Measurements from ENCODE around the gene ACTN1.
A peak's percentile ranks its signal among the peaks of the same experiment; 100 is the strongest.

The ACTN1 gene

DNA sequence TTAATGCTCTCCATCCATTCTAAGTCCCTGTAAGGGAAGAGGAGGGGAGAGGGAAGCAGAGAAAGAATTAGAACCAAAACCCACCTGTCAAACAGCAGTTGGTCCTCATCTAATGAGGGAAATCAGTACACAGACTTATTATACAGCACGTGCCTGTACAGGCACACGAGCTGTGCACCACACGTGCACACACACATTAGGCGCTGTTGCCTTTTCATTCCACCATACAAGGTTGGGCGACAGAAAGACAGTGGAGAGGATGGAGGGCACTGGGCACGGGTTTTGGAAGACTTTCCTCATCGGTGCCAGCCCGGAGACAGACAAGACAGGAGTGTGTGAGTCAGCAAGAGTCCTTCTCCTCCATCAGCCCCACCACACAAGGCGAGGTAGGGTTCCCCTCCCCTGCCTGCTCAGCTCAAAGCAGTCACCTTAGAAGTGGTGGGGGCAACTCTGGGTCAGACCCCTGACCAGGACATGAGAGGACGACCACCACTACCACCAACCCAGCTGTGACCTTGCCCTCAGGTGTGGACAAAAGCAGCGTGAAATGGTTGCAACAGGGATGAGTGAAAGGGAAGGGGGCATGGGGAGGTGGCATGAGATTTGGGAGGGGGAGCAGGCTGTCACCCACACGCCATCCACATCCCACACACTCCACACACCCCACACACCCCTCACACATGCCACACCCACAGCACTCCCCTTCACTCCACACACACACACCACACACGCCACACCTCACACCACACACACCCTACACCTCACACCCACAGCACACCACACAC lies 80.7 kb downstream of the ACTN1 start:
- Histone ChIP-seq H3K27me3 (ENCODE audit: insufficient read depth, poor library complexity, severe bottlenecking) (no peaks in the 10 kb centered on the region), H3K9me3 (ENCODE audit: severe bottlenecking) (no peaks in the 10 kb centered on the region), H3K36me3 (ENCODE audit: low read depth) (peaks cover 100% of the 10 kb centered on the region), H3K27ac (ENCODE audit: poor library complexity, severe bottlenecking) (no peak overlapping the region), H3K4me1 (ENCODE audit: insufficient read depth, poor library complexity, severe bottlenecking) (no peaks in the 10 kb centered on the region), H3K4me3 (ENCODE audit: severe bottlenecking) (no peak overlapping the region)
- TF ChIP-seq, protein P1, sequence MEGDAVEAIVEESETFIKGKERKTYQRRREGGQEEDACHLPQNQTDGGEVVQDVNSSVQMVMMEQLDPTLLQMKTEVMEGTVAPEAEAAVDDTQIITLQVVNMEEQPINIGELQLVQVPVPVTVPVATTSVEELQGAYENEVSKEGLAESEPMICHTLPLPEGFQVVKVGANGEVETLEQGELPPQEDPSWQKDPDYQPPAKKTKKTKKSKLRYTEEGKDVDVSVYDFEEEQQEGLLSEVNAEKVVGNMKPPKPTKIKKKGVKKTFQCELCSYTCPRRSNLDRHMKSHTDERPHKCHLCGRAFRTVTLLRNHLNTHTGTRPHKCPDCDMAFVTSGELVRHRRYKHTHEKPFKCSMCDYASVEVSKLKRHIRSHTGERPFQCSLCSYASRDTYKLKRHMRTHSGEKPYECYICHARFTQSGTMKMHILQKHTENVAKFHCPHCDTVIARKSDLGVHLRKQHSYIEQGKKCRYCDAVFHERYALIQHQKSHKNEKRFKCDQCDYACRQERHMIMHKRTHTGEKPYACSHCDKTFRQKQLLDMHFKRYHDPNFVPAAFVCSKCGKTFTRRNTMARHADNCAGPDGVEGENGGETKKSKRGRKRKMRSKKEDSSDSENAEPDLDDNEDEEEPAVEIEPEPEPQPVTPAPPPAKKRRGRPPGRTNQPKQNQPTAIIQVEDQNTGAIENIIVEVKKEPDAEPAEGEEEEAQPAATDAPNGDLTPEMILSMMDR (IDR thresholded peaks at IDR 0.05; ENCODE audit: poor library complexity, severe bottlenecking), result no peak
- ATAC-seq (ENCODE audit: low read depth) (peak; percentile 18), DNase-seq (ENCODE audit: low spot score) (no peak)

DNA sequence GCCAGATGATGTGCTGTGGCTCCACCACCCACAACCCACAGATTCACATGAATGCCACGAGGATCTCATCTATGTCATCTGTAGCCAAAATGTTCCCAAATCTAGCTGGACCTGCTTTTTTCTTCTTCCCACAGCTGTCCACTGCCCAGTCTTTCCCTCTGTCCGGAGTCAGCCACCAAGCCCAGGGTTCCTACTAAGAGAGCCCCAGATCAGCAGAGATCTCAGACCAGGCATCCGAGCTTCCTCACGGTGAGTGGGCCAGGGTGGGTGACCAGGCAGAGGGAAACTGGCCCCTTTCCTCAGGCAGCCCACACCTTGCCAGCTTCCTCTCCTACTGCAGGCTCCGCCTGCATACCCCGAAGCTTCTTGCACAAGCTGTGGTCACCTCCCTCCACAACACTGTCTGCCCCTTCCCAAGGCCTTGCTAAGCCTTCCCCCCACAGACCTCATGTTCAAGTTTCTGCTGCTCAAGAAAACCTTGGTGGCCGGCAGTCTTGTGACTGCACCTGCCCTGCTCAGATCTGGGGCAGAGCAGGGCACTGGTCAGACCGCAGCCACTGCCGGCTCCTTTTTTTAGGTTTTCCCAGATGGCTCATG lies 81.4 kb downstream of the ACTN1 start:
- ATAC-seq (ENCODE audit: low read depth), result no peak
- no peak overlapping the region for H3K27ac ChIP-seq (ENCODE audit: poor library complexity, severe bottlenecking)

DNA sequence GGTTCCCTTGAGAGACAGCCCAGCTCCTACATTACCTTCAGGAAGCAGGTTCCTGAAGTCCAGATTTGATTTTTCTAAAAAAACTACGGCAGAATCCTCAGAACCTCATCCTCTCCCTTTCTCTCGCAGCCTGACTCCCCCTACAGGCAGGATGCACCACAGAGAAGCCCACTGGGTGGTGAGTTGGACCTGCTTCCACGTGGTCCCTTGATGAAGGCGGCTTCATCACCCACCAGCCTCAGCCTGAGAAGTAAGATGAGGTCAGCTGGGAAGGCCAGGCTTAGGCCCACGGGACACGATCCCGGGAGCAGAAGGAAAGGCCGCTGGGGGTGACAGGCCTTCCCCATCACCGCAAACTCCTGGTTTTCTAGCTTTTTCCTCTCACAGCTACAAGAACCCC lies 83.0 kb downstream of the ACTN1 start:
- H3K36me3 ChIP-seq (ENCODE audit: low read depth), result peaks cover 100% of the 10 kb centered on the region
- TF ChIP-seq, protein P1 (IDR thresholded peaks at IDR 0.05; ENCODE audit: poor library complexity, severe bottlenecking), result peak; percentile 2
- H3K27ac ChIP-seq (ENCODE audit: poor library complexity, severe bottlenecking), result no peak overlapping the region
- H3K4me3 ChIP-seq (ENCODE audit: severe bottlenecking), result no peak overlapping the region
- H3K9me3 ChIP-seq (ENCODE audit: severe bottlenecking), result no peaks in the 10 kb centered on the region
- no peaks in the 10 kb centered on the region for H3K4me1 ChIP-seq (ENCODE audit: insufficient read depth, poor library complexity, severe bottlenecking)
- ATAC-seq (ENCODE audit: low read depth) (no peak), DNase-seq (ENCODE audit: low spot score) (no peak)
- no peaks in the 10 kb centered on the region for H3K27me3 ChIP-seq (ENCODE audit: insufficient read depth, poor library complexity, severe bottlenecking)

More for the DNA sequence above, 81.4 kb downstream of the ACTN1 start:
- H3K27me3 ChIP-seq (ENCODE audit: insufficient read depth, poor library complexity, severe bottlenecking), result no peaks in the 10 kb centered on the region
- no peaks in the 10 kb centered on the region for H3K9me3 ChIP-seq (ENCODE audit: severe bottlenecking)
- peaks cover 100% of the 10 kb centered on the region for H3K36me3 ChIP-seq (ENCODE audit: low read depth)
- no peaks in the 10 kb centered on the region for H3K4me1 ChIP-seq (ENCODE audit: insufficient read depth, poor library complexity, severe bottlenecking)
- TF ChIP-seq, protein P1 (IDR thresholded peaks at IDR 0.05; ENCODE audit: poor library complexity, severe bottlenecking), result no peak
- H3K4me3 ChIP-seq (ENCODE audit: severe bottlenecking), result no peak overlapping the region
- no peak for DNase-seq (ENCODE audit: low spot score)

DNA sequence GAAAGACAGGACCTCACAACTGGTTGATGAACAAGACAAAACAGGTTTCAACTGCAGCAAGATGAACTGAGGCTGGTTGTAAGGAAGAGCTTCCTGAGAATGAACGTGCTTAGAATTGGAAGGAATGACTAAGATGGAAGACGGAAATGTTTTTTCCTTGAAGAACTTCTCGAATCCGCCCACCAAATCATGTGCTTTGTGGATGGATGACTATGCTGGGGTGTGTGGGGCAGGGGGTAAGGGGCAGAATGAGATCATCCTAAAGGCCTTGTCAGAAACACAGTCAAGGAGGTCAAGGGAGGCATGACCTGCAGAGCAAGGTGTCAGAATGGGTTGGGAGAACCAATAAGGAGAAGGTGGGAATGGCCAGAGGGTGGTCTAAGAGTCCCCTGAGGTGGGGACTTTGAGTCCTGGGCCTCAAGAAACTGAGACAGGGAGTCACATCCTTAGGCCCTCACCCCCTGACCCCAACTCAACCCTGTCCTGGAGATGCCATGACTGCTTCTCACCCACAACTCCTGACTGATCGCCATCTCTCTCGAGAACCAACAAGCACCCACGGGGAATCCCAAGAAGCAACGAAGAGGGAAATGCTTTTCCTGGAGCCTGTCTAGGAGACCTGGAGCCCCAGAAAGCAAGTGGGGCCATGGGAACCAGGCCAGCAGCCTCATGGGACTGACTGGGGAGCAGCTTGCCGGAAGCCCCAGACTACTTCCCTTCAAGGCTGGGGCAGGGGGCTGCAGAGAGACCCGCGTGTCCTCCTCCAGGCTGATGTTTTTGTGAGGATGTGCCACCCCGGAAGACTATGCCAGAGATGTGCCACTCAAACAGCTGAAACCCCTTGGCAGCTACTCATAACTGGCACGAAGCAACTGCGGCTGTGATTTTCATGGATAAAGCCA lies 84.0 kb downstream of the ACTN1 start:
- no peaks in the 10 kb centered on the region for H3K27me3 ChIP-seq (ENCODE audit: insufficient read depth, poor library complexity, severe bottlenecking)
- H3K4me1 ChIP-seq (ENCODE audit: insufficient read depth, poor library complexity, severe bottlenecking), result no peaks in the 10 kb centered on the region
- DNase-seq (ENCODE audit: low spot score), result no peak
- H3K9me3 ChIP-seq (ENCODE audit: severe bottlenecking), result no peaks in the 10 kb centered on the region
- no peak overlapping the region for H3K27ac ChIP-seq (ENCODE audit: poor library complexity, severe bottlenecking)
- no peak overlapping the region for H3K4me3 ChIP-seq (ENCODE audit: severe bottlenecking)
- peak; percentile 3; the same call in 1 of the 3 replicates for ATAC-seq (ENCODE audit: low read depth)
- H3K36me3 ChIP-seq (ENCODE audit: low read depth), result peaks cover 100% of the 10 kb centered on the region
- TF ChIP-seq, protein P1 (IDR thresholded peaks at IDR 0.05; ENCODE audit: poor library complexity, severe bottlenecking), result no peak
